Breast epithelium (tissue), 4 donors: Measurements from ENCODE around the gene COL23A1. TPM values are rescaled to one million over a fixed set of nuclear protein-coding genes. Genes with fewer than 3 reads are reported as not detected.
A peak's percentile ranks its signal among the peaks of the same experiment; 100 is the strongest.

Source experiments
- DNase-seq, 2 donors: peaks; one replicate each; pipeline ENCODE4 v3.0.0-alpha.2; 2019; ENCODE audit warnings: low spot score in 2 of 2
- H3K27ac ChIP-seq, 2 donors: fragments of 200-600 bp; sonication (generic) in 1 of 2; one replicate each; pipeline ENCODE4 v1.5.1; 2016 to 2019; ENCODE audit warnings: mild to moderate bottlenecking in 1 of 2
- H3K27me3 ChIP-seq, 2 donors: fragments of 200-600 bp; sonication (generic) in 1 of 2; one replicate each; pipeline versions ENCODE4 v1.5.1 to v1.6.0; 2017 to 2019; ENCODE audit warnings: control low read depth in 1 of 2, mild to moderate bottlenecking in 1 of 2
- H3K36me3 ChIP-seq: fragments of 200-600 bp; one replicate; pipeline ENCODE4 v1.5.1; 2019
- H3K4me1 ChIP-seq, 2 donors: fragments of 200-600 bp; sonication (generic); one replicate each; pipeline ENCODE4 v1.5.1; 2016 to 2019; ENCODE audit warnings: control low read depth in 1 of 2
- H3K4me3 ChIP-seq, 3 donors: fragments of 200-600 bp; sonication (generic); 1 replicate in 2 of 3; 2 replicates in 1 of 3; pipeline ENCODE4 v1.5.1; 2016 to 2019; ENCODE audit warnings: mild to moderate bottlenecking in 3 of 3, moderate library complexity in 2 of 3
- H3K9me3 ChIP-seq, 2 donors: fragments of 200-600 bp; sonication (generic) in 1 of 2; one replicate each; pipeline ENCODE4 v1.5.1; 2016 to 2019; ENCODE audit warnings: control low read depth in 1 of 2
- POLR2A ChIP-seq: fragments of 450-650 bp; IDR thresholded peaks from one replicate; pipeline ENCODE4 v1.6.1; 2016; ENCODE audit warnings: antibody characterized with exemption, mild to moderate bottlenecking, moderate library complexity
- POLR2AphosphoS5 ChIP-seq, 3 donors: sonication (generic); formaldehyde crosslinking; IDR thresholded peaks; one replicate each; pipeline ENCODE4 v1.6.1; 2017; ENCODE audit warnings: antibody characterized with exemption in 3 of 3
- intact Hi-C: fragments of 100-400 bp; cut with DNase I; formaldehyde crosslinking; loops from one replicate; pipeline ENCODE4 v1.15.1; 2023; ENCODE audit warnings: low total_unique reads
- total RNA-seq, 3 donors: library from RNA; depleted of rRNA; stranded (reverse); fragments of >200 nt; gene quantifications; one replicate each; pipeline ENCODE4 v1.1.0, GENCODE V29; 2016
- TF ChIP-seq, protein P1 (sequence below), 3 donors: fragments of 450-650 bp; IDR thresholded peaks; one replicate each; pipeline ENCODE4 v1.5.1; 2016 to 2017; ENCODE audit warnings: antibody characterized with exemption in 3 of 3, mild to moderate bottlenecking in 3 of 3, moderate library complexity in 3 of 3

Gene COL23A1
- total RNA-seq, 3 donors from 2014 or later: 0.32 to 3.3 (median 2.6) TPM

DNA sequence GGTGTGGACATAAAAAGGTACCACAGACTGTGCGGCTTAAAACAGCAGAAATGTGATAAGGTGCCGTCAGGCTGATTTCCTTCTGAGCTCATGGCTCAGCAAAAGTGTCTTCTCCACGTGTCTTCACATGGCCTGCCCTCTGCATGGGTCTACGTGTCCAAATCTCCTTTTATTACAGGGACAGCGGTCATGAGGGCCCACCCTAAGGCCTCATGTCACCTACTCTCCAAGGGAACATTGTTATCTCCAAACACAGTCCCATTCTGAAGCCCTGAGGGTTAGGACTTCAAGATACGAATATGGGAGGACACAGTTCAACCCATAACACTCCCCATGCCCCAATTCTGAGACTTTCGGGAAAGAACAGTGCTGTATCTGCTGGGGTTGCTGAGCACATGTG, 35.2 kb downstream of the COL23A1 start:
- H3K27me3 ChIP-seq: no peaks in the 10 kb centered on the region
- TF ChIP-seq POLR2A (no peak), POLR2AphosphoS5 (IDR thresholded peaks at IDR 0.05) (no peak)
- TF ChIP-seq, protein P1, sequence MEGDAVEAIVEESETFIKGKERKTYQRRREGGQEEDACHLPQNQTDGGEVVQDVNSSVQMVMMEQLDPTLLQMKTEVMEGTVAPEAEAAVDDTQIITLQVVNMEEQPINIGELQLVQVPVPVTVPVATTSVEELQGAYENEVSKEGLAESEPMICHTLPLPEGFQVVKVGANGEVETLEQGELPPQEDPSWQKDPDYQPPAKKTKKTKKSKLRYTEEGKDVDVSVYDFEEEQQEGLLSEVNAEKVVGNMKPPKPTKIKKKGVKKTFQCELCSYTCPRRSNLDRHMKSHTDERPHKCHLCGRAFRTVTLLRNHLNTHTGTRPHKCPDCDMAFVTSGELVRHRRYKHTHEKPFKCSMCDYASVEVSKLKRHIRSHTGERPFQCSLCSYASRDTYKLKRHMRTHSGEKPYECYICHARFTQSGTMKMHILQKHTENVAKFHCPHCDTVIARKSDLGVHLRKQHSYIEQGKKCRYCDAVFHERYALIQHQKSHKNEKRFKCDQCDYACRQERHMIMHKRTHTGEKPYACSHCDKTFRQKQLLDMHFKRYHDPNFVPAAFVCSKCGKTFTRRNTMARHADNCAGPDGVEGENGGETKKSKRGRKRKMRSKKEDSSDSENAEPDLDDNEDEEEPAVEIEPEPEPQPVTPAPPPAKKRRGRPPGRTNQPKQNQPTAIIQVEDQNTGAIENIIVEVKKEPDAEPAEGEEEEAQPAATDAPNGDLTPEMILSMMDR (IDR thresholded peaks at IDR 0.05): no peak
- H3K36me3 ChIP-seq: no peaks in the 10 kb centered on the region
- no peaks in the 10 kb centered on the region for H3K9me3 ChIP-seq
- H3K4me3 ChIP-seq: no peak overlapping the region
- no peak overlapping the region for H3K27ac ChIP-seq
- no peak for DNase-seq
- H3K4me1 ChIP-seq: no peaks in the 10 kb centered on the region
- intact Hi-C loops: no loop called here

DNA sequence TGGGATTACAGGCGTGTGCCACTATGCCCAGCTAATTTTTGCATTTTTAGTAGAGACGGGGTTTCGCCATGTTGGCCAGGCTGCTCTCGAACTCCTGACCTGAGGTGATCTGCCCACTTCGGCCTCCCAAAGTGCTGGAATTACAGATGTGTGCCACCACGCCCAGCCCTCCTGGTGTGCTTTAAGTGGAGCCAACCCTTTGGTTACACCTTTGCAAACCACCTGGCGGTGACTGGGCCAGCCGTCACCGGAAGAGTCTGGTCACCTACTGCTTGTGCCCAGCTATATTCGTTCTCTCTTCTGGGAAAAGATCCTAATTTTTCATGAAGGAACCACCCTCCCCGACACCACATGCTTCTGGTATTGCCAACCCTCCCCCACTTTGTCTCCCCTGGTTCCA, 35.9 kb downstream of the COL23A1 start:
- no peaks in the 10 kb centered on the region for H3K9me3 ChIP-seq
- H3K4me1 ChIP-seq: no peaks in the 10 kb centered on the region
- no peak for DNase-seq
- TF ChIP-seq, protein P1 (IDR thresholded peaks at IDR 0.05): no peak
- TF ChIP-seq POLR2A: no peak
- no peak for TF ChIP-seq POLR2AphosphoS5 (IDR thresholded peaks at IDR 0.05)
- no peak overlapping the region for H3K27ac ChIP-seq
- H3K36me3 ChIP-seq: no peaks in the 10 kb centered on the region
- intact Hi-C loops: no loop called here
- H3K4me3 ChIP-seq: no peak overlapping the region
- H3K27me3 ChIP-seq: no peaks in the 10 kb centered on the region

DNA sequence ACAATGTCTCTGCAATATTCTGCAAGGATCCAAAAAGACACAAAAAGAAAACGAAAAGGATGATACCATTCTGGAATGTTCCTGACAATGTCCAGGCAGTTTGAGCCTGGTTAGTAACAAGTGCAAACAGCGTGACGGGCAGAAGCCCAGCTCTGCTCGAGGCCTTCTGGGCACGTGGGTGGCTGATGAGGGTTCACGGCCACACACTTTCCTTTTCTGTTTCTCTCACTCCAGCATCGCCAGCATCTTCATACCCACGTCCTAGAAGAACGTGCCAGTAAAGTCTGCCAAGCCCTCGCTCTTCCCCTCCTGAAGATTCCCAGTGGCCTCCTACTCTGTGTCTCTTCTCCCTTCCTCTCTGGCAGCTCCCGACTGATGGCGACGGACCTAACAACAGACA, 36.7 kb downstream of the COL23A1 start:
- no peak for DNase-seq
- Histone ChIP-seq H3K36me3 (no peaks in the 10 kb centered on the region), H3K9me3 (no peaks in the 10 kb centered on the region), H3K4me1 (no peaks in the 10 kb centered on the region), H3K4me3 (no peak overlapping the region), H3K27me3 (no peaks in the 10 kb centered on the region), H3K27ac (no peak overlapping the region)
- intact Hi-C loops: no loop called here
- TF ChIP-seq POLR2A: no peak

DNA sequence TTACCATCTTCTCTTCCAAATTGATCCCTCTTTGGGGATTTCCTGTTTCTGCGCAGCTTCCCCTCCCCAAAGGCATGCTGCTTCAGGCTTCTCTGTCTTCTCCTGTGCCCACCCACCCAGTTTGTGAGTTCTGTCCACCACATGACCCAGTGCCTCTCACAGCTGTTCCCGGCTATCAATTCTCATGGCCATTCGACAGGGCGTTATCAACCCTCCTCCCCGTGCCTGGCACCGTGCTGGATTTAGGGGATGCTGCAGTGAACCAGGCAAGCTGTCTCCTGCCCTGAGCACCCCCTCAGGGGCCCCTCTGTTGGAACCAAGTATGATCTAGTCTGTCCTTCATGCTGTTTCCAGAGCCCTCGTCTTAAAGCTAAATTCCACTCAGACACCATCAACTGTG, 38.7 kb downstream of the COL23A1 start:
- H3K27me3 ChIP-seq: no peaks in the 10 kb centered on the region
- no peak for TF ChIP-seq POLR2A
- no peaks in the 10 kb centered on the region for H3K9me3 ChIP-seq
- H3K4me3 ChIP-seq: no peak overlapping the region
- no peaks in the 10 kb centered on the region for H3K4me1 ChIP-seq
- H3K27ac ChIP-seq: no peak overlapping the region
- intact Hi-C loops: no loop called here
- no peaks in the 10 kb centered on the region for H3K36me3 ChIP-seq
- no peak for DNase-seq

DNA sequence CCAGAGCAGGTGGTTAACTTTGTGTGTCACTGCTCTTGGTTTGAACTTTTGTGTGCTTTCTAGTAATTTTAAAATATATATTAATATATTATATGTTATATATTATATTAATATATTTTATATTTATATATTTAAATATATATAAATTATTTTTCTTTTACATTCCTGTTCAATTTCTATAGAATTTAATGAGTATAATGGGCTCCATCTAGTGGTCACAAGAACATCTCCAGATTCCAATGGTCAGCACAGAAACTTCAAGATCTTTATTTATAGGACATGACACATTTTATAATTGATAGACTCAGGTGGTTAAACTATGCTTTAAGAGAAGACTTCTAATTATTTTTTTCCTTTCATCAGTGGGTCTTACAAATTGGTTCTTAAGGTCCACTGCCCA, 39.1 kb downstream of the COL23A1 start:
- no peaks in the 10 kb centered on the region for H3K27me3 ChIP-seq
- no peak overlapping the region for H3K27ac ChIP-seq
- DNase-seq: no peak
- intact Hi-C loops: no loop called here
- no peaks in the 10 kb centered on the region for H3K4me1 ChIP-seq
- no peaks in the 10 kb centered on the region for H3K36me3 ChIP-seq
- no peak overlapping the region for H3K4me3 ChIP-seq
- H3K9me3 ChIP-seq: no peaks in the 10 kb centered on the region
- no peak for TF ChIP-seq POLR2AphosphoS5 (IDR thresholded peaks at IDR 0.05)
- TF ChIP-seq, protein P1 (IDR thresholded peaks at IDR 0.05): peak in 2 of 3 donors; percentile 26 to 27

DNA sequence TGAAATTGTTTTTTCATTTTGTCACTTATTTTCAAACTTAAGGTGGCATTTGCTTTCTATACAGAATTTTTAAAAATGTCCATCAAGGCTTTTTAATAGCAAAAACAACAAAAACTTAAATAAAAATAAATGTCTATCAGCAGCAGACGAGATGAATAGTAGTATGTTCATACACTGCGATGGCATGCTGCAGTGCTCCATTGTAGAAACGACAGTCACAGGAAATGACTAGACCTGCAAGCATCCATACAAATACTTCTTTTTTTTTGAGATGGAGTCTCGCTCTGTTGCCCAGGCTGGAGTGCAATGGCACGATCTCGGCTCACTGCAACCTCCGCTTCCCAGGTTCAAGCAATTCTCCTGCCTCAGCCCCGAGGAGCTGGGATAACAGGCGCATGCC, 41.4 kb downstream of the COL23A1 start:
- intact Hi-C loops: no loop called here
- Histone ChIP-seq H3K4me3 (no peak overlapping the region), H3K4me1 (no peaks in the 10 kb centered on the region), H3K9me3 (no peaks in the 10 kb centered on the region), H3K27me3 (no peaks in the 10 kb centered on the region), H3K27ac (no peak overlapping the region), H3K36me3 (no peaks in the 10 kb centered on the region)
- DNase-seq: no peak
- TF ChIP-seq POLR2A (no peak), POLR2AphosphoS5 (IDR thresholded peaks at IDR 0.05) (no peak)
- TF ChIP-seq, protein P1 (IDR thresholded peaks at IDR 0.05): no peak
